K562 (cell line): ENCODE measurements around the gene ITPK1. TPM values are rescaled to one million over a fixed set of nuclear protein-coding genes. Genes with fewer than 3 reads are reported as not detected.

Source experiments
- ATAC-seq: fragments of 200-7000 bp; cut with Tn5 transposase; 3 replicates; pipeline ENCODE4 v1.9.1; 2020; ENCODE audit warnings: moderate library complexity
- BruUV-seq: library from RNA; stranded (reverse); fragments of 400-500 nt; replicated peaks from 2 replicates; lab custom pipeline; 2021; lab: Mats Ljungman, UMichigan
- CTCF ChIA-PET: fragments of 300-600 bp; formaldehyde crosslinking; extraction: SDS; loops from one replicate; lab custom pipeline; 2021; ENCODE audit warnings: low intra/inter-chr PET ratio; lab: Yijun Ruan, JAX
- POLR2A ChIA-PET: fragments of 300-600, 350-650 bp; sonication (Branson Sonifier 250); formaldehyde crosslinking; extraction: SDS; loops from one replicate; lab custom pipeline; 2021; ENCODE audit warnings: antibody characterized with exemption, inconsistent platforms; lab: Yijun Ruan, JAX
- DNase-seq, 4 experiments: peaks; one replicate each; pipeline versions ENCODE4 v3.0.0 to v3.0.0-alpha.2; 2011 to 2018; ENCODE audit warnings: low spot score in 3 of 4, mixed read lengths in 3 of 4; ENCODE audit errors: extremely low read depth in 1 of 4
- FAIRE-seq: peaks from 2 replicates; lab custom pipeline; 2011; peaks lifted over from hg19 to GRCh38; lab: Jason Lieb, UNC
- H2AFZ ChIP-seq: 2 replicates; pipeline ENCODE4 v1.6.0; 2011; ENCODE audit warnings: low read depth, low read length, control low read depth, inconsistent platforms
- H3K27ac ChIP-seq: fragments of 200-600 bp; 3 replicates; pipeline ENCODE4 v1.8.0; 2011; ENCODE audit warnings: low read depth, mild to moderate bottlenecking, control low read depth, inconsistent platforms, low read length, moderate library complexity, mixed read lengths; ENCODE audit errors: extremely low read depth
- H3K27me3 ChIP-seq, 2 experiments: fragments of 300-600 bp in 1 of 2; 2 replicates in 1 of 2; 3 replicates in 1 of 2; pipeline versions ENCODE4 v1.6.0 to v1.8.0; 2011; ENCODE audit warnings: inconsistent platforms in 2 of 2, low read length in 2 of 2, mild to moderate bottlenecking in 1 of 2, mixed read lengths in 1 of 2, moderate library complexity in 1 of 2; ENCODE audit not compliant: control insufficient read depth in 2 of 2, insufficient read depth in 2 of 2
- H3K36me3 ChIP-seq: fragments of 300-600 bp; 3 replicates; pipeline ENCODE4 v1.8.0; 2011; ENCODE audit warnings: mild to moderate bottlenecking, low read length, inconsistent platforms; ENCODE audit not compliant: control insufficient read depth, insufficient read depth
- H3K4me1 ChIP-seq, 2 experiments: fragments of 200-600 bp in 1 of 2; replicated peaks in 1 of 2; 2 replicates in 1 of 2; 3 replicates in 1 of 2; pipeline versions ENCODE4 v1.5.1 to v1.8.0; 2011; ENCODE audit warnings: inconsistent platforms in 2 of 2, low read length in 2 of 2, mild to moderate bottlenecking in 1 of 2, mixed read lengths in 1 of 2, moderate library complexity in 1 of 2; ENCODE audit not compliant: control insufficient read depth in 2 of 2, insufficient read depth in 2 of 2
- H3K4me2 ChIP-seq: 2 replicates; pipeline ENCODE4 v1.6.1; 2011; ENCODE audit warnings: low read length, control low read depth, inconsistent platforms, mixed read lengths; ENCODE audit not compliant: insufficient read depth
- H3K4me3 ChIP-seq: fragments of 200-600 bp; sonication (generic), shearing (Covaris generic); 2 replicates; pipeline ENCODE4 v1.5.1; 2016; ENCODE audit warnings: control low read depth, inconsistent platforms
- H3K79me2 ChIP-seq: fragments of 200-600 bp; 3 replicates; pipeline ENCODE4 v1.8.0; 2011; ENCODE audit warnings: low read length, inconsistent platforms; ENCODE audit not compliant: control insufficient read depth, insufficient read depth
- H3K9ac ChIP-seq, 2 experiments: 2 replicates each; pipeline versions ENCODE4 v1.6.0 to v1.6.1; 2011; ENCODE audit warnings: low read depth in 2 of 2, low read length in 2 of 2, control low read depth in 1 of 2, inconsistent platforms in 1 of 2, mild to moderate bottlenecking in 1 of 2, mixed read lengths in 1 of 2; ENCODE audit not compliant: insufficient read depth in 1 of 2
- H3K9me1 ChIP-seq: one replicate; pipeline ENCODE4 v1.6.0; 2011; ENCODE audit warnings: inconsistent platforms, mild to moderate bottlenecking, low read length, moderate library complexity; ENCODE audit not compliant: control insufficient read depth, insufficient read depth
- H3K9me3 ChIP-seq: replicated peaks from 2 replicates; pipeline ENCODE4 v1.5.1; 2011; ENCODE audit warnings: low read depth, low read length, inconsistent platforms; ENCODE audit not compliant: control insufficient read depth, insufficient read depth
- H4K20me1 ChIP-seq: replicated peaks from 2 replicates; pipeline ENCODE4 v1.6.1; 2011; ENCODE audit warnings: low read length, inconsistent platforms, mixed read lengths; ENCODE audit not compliant: control insufficient read depth, insufficient read depth
- CREB1 ChIP-seq, 2 experiments: sonication (generic) in 1 of 2; formaldehyde crosslinking in 1 of 2; IDR thresholded peaks; 2 replicates each; pipeline versions ENCODE4 v1.6.1 to v1.8.0; 2012 to 2022; ENCODE audit warnings: inconsistent platforms in 1 of 2, mild to moderate bottlenecking in 1 of 2, missing genetic modification reagents in 1 of 2, moderate library complexity in 1 of 2
- CTBP1 ChIP-seq: fragments of 450-650 bp; IDR thresholded peaks from 2 replicates; pipeline ENCODE4 v1.6.1; 2016; ENCODE audit warnings: borderline replicate concordance
- MCM7 ChIP-seq, 2 experiments: fragments of 450-650 bp; IDR thresholded peaks; 2 replicates each; pipeline ENCODE4 v1.6.1; 2016 to 2018
- MYC ChIP-seq, 2 experiments: fragments of 250-450 bp in 1 of 2; sonication (Bioruptor Pico) in 1 of 2; IDR thresholded peaks; 2 replicates each; pipeline versions ENCODE4 v1.5.1 to v1.6.1; 2012 to 2021; ENCODE audit warnings: low read depth in 2 of 2, borderline replicate concordance in 1 of 2, improper control_type of control experiment in 1 of 2, low read length in 1 of 2, mild to moderate bottlenecking in 1 of 2, moderate library complexity in 1 of 2
- POLR3G ChIP-seq: IDR thresholded peaks from 2 replicates; pipeline ENCODE4 v1.6.1; 2011; ENCODE audit not compliant: insufficient read length, insufficient replicate concordance; ENCODE audit errors: extremely low read depth
- RREB1 ChIP-seq: fragments of 250-450 bp; sonication (Bioruptor Pico); IDR thresholded peaks from 2 replicates; pipeline ENCODE4 v1.4.0; 2020
- SMAD1 ChIP-seq: fragments of 150-350 bp; IDR thresholded peaks from 2 replicates; pipeline ENCODE4 v1.6.1; 2014; ENCODE audit warnings: low read length, low read depth; ENCODE audit not compliant: partially characterized antibody
- SMARCC2 ChIP-seq: fragments of 450-650 bp; IDR thresholded peaks from 2 replicates; pipeline ENCODE4 v1.6.1; 2017; ENCODE audit warnings: antibody characterized with exemption, moderate library complexity, mild to moderate bottlenecking, low read depth
- U2AF2 ChIP-seq: fragments of 200-400 bp; formaldehyde crosslinking; optimal IDR thresholded peaks from 2 replicates; pipeline ENCODE3; 2017; ENCODE audit warnings: low read depth, mild to moderate bottlenecking, low read length
- ZBED1 ChIP-seq: IDR thresholded peaks from 2 replicates; pipeline ENCODE4 v1.6.1; 2014
- WGBS: fragments of 100-300 bp; shearing (Covaris generic); methylation state at CpG from one replicate; pipeline ENCODE4 v1.1.6; 2016; ENCODE audit warnings: low coverage, mixed read lengths; ENCODE audit not compliant: insufficient coverage; ENCODE audit errors: missing lambda C conversion rate; 5-methylcytosine and 5-hydroxymethylcytosine counted together
- in situ Hi-C: fragments of 300-500 bp; cut with MboI; formaldehyde crosslinking; loops from 4 replicates; pipeline ENCODE4 v1.15.0; 2018; ENCODE audit warnings: inconsistent platforms, mixed read lengths
- intact Hi-C: fragments of 100-400 bp; cut with micrococcal nuclease; formaldehyde crosslinking; loops from 2 replicates; pipeline ENCODE4 v1.14.2; 2022
- polyA plus RNA-seq, 8 experiments: library from polyadenylated mRNA; depleted of rRNA in 4 of 8; stranded (reverse) in 5 of 8; unstranded in 3 of 8; fragments of >200 nt; fragmentation: Nextera tagmentation in 2 of 8; fragmentation: Illumina TruSeq in 1 of 8; extraction: Ambion mirVana in 2 of 8; extraction: Trizol in 1 of 8; gene quantifications; 2 replicates each; pipeline versions ENCODE4 v1.2.1 to v1.2.3, GENCODE V29; 2011 to 2014; ENCODE audit warnings: inconsistent platforms in 1 of 8, missing spikeins in 1 of 8
- total RNA-seq, 7 experiments: library from RNA; depleted of rRNA in 6 of 7; stranded (reverse); fragments of >200 nt in 6 of 7; fragmentation: Illumina TruSeq in 2 of 7; extraction: Trizol in 2 of 7; gene quantifications; 2 replicates each; pipeline versions ENCODE4 v1.2.1 to v1.2.3, GENCODE V29; 2011 to 2021; ENCODE audit warnings: low replicate concordance in 1 of 7

Gene ITPK1
- total and polyA plus RNA-seq, 9 of the 15 experiments (the other 6 are each of a cell fraction or from before 2014, with no cell fraction given), result 1.2 to 39.2 (median 23.0) TPM

- TF ChIP-seq MYC (IDR thresholded peaks at IDR 0.05; ENCODE audit: low read depth, low read length), result peak; percentile 70
- no peak for TF ChIP-seq MYC (CRISPR knock-in tag; IDR thresholded peaks at IDR 0.05; ENCODE audit: borderline replicate concordance, low read depth)
- no peak for TF ChIP-seq ZBED1
- no peak for TF ChIP-seq CTBP1
- TF ChIP-seq, all 486 proteins: peak for 15
Observed at GRCh38 chr14:92951912-92952471, 163.7 kb downstream of the ITPK1 start (continued).

GRCh38 chr14:92951261-92951660 is 164.5 kb downstream of the ITPK1 start:
- no peak overlapping the region for H3K4me3 ChIP-seq
- H3K79me2 ChIP-seq, result no peaks in the 10 kb centered on the region
- H4K20me1 ChIP-seq, result 0 out of 2 replicates have a peak, but pooled peaks cover 5% of the 10 kb centered on the region
- ATAC-seq (no peak), FAIRE-seq (no peak), DNase-seq (no peak)
- TF ChIP-seq CREB1 (IDR thresholded peaks at IDR 0.05), result no peak
- TF ChIP-seq CREB1 (CRISPR knock-in tag; IDR thresholded peaks at IDR 0.05), result no peak
- no peak for TF ChIP-seq MCM7 (IDR thresholded peaks at IDR 0.05)
- TF ChIP-seq U2AF2, result no peak
- no peak for TF ChIP-seq SMAD1
- TF ChIP-seq SMARCC2, result no peak
- TF ChIP-seq POLR3G, result no peak
- no peak for TF ChIP-seq RREB1
- H2AFZ ChIP-seq, result no peak overlapping the region
- intact Hi-C loops (no loop called here), in situ Hi-C loops (loop anchor here (10.0 kb wide), 1 partner anchor 194 kb away; no protein-coding TSS in a partner anchor)
- H3K9ac ChIP-seq, result no peak overlapping the region
- BruUV-seq, result no TSS peak
- CTCF ChIA-PET, result interaction anchor here (0.6 to 2.4 kb wide), 4 partner anchors 188 to 955 kb away, joined by 3 to 18 read pairs (median 4); no protein-coding TSS in a partner anchor
- H3K4me2 ChIP-seq, result no peak overlapping the region
- no peak overlapping the region for H3K27ac ChIP-seq
- H3K4me1 ChIP-seq, result peaks cover 0 to 9% of the 10 kb centered on the region in 2 experiments; a peak in 2 of 5 replicates
- 79% methylated on average over 7 of the region's 7 CpGs for WGBS
- H3K9me1 ChIP-seq, result no peaks in the 10 kb centered on the region
- H3K36me3 ChIP-seq, result peaks cover 8% of the 10 kb centered on the region; the same call in 1 of the 3 replicates
- H3K9me3 ChIP-seq, result no peaks in the 10 kb centered on the region
- H3K27me3 ChIP-seq, result no peaks in the 10 kb centered on the region
- POLR2A ChIA-PET, result no interaction called here
